Keratinocyte (primary cell): ENCODE measurements around the gene MAB21L3.

Source experiments
- EZH2 ChIP-seq: IDR thresholded peaks from one replicate; pipeline ENCODE4 v1.6.1; 2012; ENCODE audit warnings: inconsistent platforms, mild to moderate bottlenecking, low read length, moderate library complexity
- TF ChIP-seq, protein P1 (sequence below), 3 experiments: IDR thresholded peaks in 1 of 3; conservative IDR thresholded peaks in 1 of 3; optimal IDR thresholded peaks in 1 of 3; 2 replicates in 2 of 3; 3 replicates in 1 of 3; pipeline versions ENCODE3 to v1.5.1; 2011; ENCODE audit warnings: low read length in 3 of 3, mild to moderate bottlenecking in 3 of 3, moderate library complexity in 2 of 3, control low read depth in 1 of 3, inconsistent platforms in 1 of 3; ENCODE audit not compliant: insufficient read depth in 2 of 3; ENCODE audit errors: extremely low read depth in 1 of 3

DNA sequence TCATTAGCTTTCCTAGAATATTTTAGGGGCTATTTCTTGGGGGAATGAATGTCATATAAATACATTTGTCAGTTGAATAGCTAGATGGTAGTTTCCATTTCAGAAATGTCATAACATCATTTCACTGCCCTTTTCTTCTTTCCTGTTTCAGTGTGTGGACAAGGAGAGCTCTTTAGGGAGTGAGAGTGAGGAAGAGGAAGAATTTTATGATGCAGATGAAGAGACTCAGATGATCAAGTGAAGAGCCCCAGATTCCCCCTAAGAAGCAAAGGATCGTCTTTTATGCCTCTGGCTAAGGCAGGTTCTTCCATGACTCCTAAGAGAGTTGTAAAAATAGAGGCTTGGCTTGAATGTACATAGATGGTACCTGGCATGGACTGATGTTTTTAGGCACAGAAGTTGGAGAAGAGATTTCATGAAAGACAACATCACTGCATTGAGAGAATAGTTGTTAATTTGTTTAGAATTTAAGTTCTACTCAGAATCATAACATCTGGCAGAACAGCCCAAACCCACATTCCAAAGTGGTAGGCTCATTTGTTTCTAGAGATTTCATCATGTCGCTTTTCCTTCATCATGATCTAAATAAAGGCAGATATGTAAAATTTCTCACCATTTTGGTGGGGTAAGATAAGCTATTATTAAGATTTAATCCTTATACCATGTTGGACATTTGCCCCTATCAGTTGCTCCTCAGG lies 44.2 kb upstream of the MAB21L3 start:
- no peak for TF ChIP-seq EZH2
- TF ChIP-seq, protein P1, sequence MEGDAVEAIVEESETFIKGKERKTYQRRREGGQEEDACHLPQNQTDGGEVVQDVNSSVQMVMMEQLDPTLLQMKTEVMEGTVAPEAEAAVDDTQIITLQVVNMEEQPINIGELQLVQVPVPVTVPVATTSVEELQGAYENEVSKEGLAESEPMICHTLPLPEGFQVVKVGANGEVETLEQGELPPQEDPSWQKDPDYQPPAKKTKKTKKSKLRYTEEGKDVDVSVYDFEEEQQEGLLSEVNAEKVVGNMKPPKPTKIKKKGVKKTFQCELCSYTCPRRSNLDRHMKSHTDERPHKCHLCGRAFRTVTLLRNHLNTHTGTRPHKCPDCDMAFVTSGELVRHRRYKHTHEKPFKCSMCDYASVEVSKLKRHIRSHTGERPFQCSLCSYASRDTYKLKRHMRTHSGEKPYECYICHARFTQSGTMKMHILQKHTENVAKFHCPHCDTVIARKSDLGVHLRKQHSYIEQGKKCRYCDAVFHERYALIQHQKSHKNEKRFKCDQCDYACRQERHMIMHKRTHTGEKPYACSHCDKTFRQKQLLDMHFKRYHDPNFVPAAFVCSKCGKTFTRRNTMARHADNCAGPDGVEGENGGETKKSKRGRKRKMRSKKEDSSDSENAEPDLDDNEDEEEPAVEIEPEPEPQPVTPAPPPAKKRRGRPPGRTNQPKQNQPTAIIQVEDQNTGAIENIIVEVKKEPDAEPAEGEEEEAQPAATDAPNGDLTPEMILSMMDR (optimal IDR thresholded peaks at IDR 0.05 in 1 of 3, IDR thresholded peaks at IDR 0.05 in 1 of 3, conservative IDR thresholded peaks at IDR 0.05 in 1 of 3; ENCODE audit: extremely low read depth in 1 of 3, insufficient read depth in 2 of 3, low read length in 3 of 3), result no peak
